Measurements from ENCODE around the gene CA11. TPM values are rescaled to one million over a fixed set of nuclear protein-coding genes. Genes with fewer than 3 reads are reported as not detected.

CA11 gene
- polyA plus RNA-seq, 1 of the 3 experiments (the other 2 are of a cell fraction), result 13.1 TPM

GRCh38 chr19:48661711-48662090 is 15.7 kb upstream of the CA11 start:
- ChIA-PET POLR2A (interaction anchor here (0.7 kb wide), 1 partner anchor 41 kb away, joined by 3 read pairs; no protein-coding TSS in a partner anchor), CTCF (no interaction called here)
- no peak overlapping the region for H3K4me2 ChIP-seq
- H3K9ac ChIP-seq, result no peak overlapping the region
- H4K20me1 ChIP-seq (ENCODE audit: insufficient read depth), result no peaks in the 10 kb centered on the region
- no peaks in the 10 kb centered on the region for H3K36me3 ChIP-seq (replicated peaks in 1 of 2; ENCODE audit: control insufficient read depth in 1 of 2, insufficient read depth in 2 of 2, low read length in 1 of 2)
- H2AFZ ChIP-seq (ENCODE audit: low read depth), result no peak overlapping the region
- WGBS (ENCODE audit: low lambda C conversion rate), result 96% methylated on average over 31 of the region's 50 CpGs
- H3K9me2 ChIP-seq, result no peaks in the 10 kb centered on the region
- H3K27ac ChIP-seq (ENCODE audit: low read depth in 2 of 2, low read length in 1 of 2), result no peak overlapping the region
- no peaks in the 10 kb centered on the region for H3K27me3 ChIP-seq (ENCODE audit: insufficient read depth)
- H3K9me3 ChIP-seq, result no peaks in the 10 kb centered on the region
- TF ChIP-seq, protein P1, sequence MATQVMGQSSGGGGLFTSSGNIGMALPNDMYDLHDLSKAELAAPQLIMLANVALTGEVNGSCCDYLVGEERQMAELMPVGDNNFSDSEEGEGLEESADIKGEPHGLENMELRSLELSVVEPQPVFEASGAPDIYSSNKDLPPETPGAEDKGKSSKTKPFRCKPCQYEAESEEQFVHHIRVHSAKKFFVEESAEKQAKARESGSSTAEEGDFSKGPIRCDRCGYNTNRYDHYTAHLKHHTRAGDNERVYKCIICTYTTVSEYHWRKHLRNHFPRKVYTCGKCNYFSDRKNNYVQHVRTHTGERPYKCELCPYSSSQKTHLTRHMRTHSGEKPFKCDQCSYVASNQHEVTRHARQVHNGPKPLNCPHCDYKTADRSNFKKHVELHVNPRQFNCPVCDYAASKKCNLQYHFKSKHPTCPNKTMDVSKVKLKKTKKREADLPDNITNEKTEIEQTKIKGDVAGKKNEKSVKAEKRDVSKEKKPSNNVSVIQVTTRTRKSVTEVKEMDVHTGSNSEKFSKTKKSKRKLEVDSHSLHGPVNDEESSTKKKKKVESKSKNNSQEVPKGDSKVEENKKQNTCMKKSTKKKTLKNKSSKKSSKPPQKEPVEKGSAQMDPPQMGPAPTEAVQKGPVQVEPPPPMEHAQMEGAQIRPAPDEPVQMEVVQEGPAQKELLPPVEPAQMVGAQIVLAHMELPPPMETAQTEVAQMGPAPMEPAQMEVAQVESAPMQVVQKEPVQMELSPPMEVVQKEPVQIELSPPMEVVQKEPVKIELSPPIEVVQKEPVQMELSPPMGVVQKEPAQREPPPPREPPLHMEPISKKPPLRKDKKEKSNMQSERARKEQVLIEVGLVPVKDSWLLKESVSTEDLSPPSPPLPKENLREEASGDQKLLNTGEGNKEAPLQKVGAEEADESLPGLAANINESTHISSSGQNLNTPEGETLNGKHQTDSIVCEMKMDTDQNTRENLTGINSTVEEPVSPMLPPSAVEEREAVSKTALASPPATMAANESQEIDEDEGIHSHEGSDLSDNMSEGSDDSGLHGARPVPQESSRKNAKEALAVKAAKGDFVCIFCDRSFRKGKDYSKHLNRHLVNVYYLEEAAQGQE (IDR thresholded peaks at IDR 0.05; ENCODE audit: low read depth, low read length), result no peak
- TF ChIP-seq JUND (IDR thresholded peaks at IDR 0.05), result no peak
- DNase-seq, result no peak
- no peak overlapping the region for H3K4me3 ChIP-seq (ENCODE audit: low read depth in 2 of 2, low read length in 1 of 2)
- peaks cover 4% of the 10 kb centered on the region for H3F3A ChIP-seq (replicated peaks; ENCODE audit: insufficient read depth)
- H3K79me2 ChIP-seq (ENCODE audit: insufficient read depth), result no peaks in the 10 kb centered on the region
- peaks cover 0 to 2% of the 10 kb centered on the region in 2 experiments; a peak in 1 of 4 replicates for H3K4me1 ChIP-seq (ENCODE audit: control insufficient read depth in 1 of 2, insufficient read depth in 2 of 2, low read depth in 1 of 2, low read length in 1 of 2)

DNA sequence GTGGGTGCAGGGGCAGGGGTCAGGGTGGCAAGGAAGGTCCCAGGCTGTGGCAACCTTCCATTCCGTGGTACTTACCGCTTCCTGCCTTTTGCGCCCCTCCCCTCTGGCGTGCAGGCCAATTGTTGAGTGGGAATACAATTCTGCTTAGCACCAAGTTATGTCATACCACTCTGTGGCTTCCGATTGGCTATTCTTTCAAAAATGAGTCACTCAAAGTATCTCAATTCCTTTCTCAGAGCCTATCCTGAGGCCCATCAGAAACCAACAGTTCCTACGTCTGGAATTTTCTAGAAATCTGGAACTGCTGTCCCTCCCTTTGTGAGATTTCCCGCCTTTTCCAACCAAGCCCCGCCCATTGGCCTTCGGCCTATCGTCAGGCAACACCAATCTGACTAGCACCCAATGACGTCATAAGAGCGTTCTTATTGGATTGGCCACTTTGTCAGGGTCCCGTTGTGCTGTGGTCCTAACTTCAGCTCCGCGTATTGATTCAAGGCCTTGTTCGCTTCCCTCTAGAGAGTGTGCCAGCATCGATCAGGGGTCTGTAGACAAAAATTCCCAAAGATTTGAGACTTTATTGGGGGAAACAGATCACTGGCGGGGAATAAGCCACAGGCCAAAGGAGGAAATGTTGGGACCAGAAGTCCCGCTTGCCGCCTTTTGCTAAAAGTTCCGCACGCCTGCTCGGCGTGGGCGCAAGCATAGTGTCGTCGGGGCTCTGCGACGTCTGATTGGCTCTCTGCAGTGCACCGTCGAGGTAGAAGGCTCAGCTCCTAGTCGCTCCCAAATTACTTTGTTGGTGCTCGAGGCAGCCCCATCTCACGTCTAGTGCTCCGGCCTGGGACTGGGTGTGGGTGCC is 15.1 kb upstream of the CA11 start:
- no peak overlapping the region for H3K4me2 ChIP-seq
- H4K20me1 ChIP-seq (ENCODE audit: insufficient read depth), result no peaks in the 10 kb centered on the region
- TF ChIP-seq RXRA (IDR thresholded peaks at IDR 0.05; ENCODE audit: borderline replicate concordance, low read depth), result no peak
- TF ChIP-seq RFX5 (IDR thresholded peaks at IDR 0.05; ENCODE audit: low read length), result peak; percentile 99
- TF ChIP-seq, protein P2, sequence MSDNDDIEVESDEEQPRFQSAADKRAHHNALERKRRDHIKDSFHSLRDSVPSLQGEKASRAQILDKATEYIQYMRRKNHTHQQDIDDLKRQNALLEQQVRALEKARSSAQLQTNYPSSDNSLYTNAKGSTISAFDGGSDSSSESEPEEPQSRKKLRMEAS (IDR thresholded peaks at IDR 0.05; ENCODE audit: low read depth), result peak; percentile 59; the same call in 1 of the 2 replicates
- peaks cover 4% of the 10 kb centered on the region for H3F3A ChIP-seq (replicated peaks; ENCODE audit: insufficient read depth)
- H3K9me3 ChIP-seq, result no peaks in the 10 kb centered on the region
- no peak overlapping the region; the same call in 1 of the 2 replicates for H2AFZ ChIP-seq (ENCODE audit: low read depth)
- peaks cover 0 to 2% of the 10 kb centered on the region in 2 experiments; a peak in 1 of 4 replicates for H3K4me1 ChIP-seq (ENCODE audit: control insufficient read depth in 1 of 2, insufficient read depth in 2 of 2, low read depth in 1 of 2, low read length in 1 of 2)
- ChIA-PET CTCF (no interaction called here), POLR2A (interaction anchor here (0.7 kb wide), 1 partner anchor 42 kb away, joined by 3 read pairs; no protein-coding TSS in a partner anchor)
- no peaks in the 10 kb centered on the region for H3K9me2 ChIP-seq
- H3K9ac ChIP-seq, result no peak overlapping the region
- H3K4me3 ChIP-seq (ENCODE audit: low read depth in 2 of 2, low read length in 1 of 2), result no peak overlapping the region
- WGBS (ENCODE audit: low lambda C conversion rate), result 78% methylated on average over 35 of the region's 35 CpGs
- H3K79me2 ChIP-seq (ENCODE audit: insufficient read depth), result no peaks in the 10 kb centered on the region
- no peaks in the 10 kb centered on the region for H3K27me3 ChIP-seq (ENCODE audit: insufficient read depth)
- DNase-seq, result peak; percentile 88
- no peaks in the 10 kb centered on the region for H3K36me3 ChIP-seq (replicated peaks in 1 of 2; ENCODE audit: control insufficient read depth in 1 of 2, insufficient read depth in 2 of 2, low read length in 1 of 2)
- H3K27ac ChIP-seq (ENCODE audit: low read depth in 2 of 2, low read length in 1 of 2), result no peak overlapping the region; a peak in 1 of 4 replicates

DNA sequence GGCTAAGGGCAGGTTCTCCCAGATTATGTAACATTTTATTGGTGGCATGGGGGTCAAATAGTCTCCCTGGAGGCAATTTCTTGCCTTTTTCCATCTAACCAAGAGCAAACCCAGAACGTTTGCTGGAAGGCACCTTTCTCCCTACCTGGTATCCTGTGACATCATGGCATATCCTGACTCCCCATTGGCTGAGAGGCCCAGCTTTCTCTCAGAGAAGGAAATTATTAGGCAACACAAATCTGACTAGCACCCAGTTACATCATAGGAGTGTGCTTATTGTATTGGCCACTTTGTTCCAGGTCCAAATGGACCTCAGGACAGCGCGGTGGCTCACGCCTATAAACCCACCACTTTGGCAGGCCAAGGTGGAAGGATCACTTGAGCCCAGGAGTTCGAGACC is 13.8 kb upstream of the CA11 start:
- Histone ChIP-seq H3K4me3 (ENCODE audit: low read depth in 2 of 2, low read length in 1 of 2) (no peak overlapping the region), H3F3A (replicated peaks; ENCODE audit: insufficient read depth) (peaks cover 4% of the 10 kb centered on the region), H3K36me3 (replicated peaks in 1 of 2; ENCODE audit: control insufficient read depth in 1 of 2, insufficient read depth in 2 of 2, low read length in 1 of 2) (no peaks in the 10 kb centered on the region), H3K9me3 (no peaks in the 10 kb centered on the region), H3K4me1 (ENCODE audit: control insufficient read depth in 1 of 2, insufficient read depth in 2 of 2, low read depth in 1 of 2, low read length in 1 of 2) (peaks cover 0 to 3% of the 10 kb centered on the region in 2 experiments; a peak in 1 of 4 replicates), H3K9ac (no peak overlapping the region), H3K27me3 (ENCODE audit: insufficient read depth) (no peaks in the 10 kb centered on the region), H3K27ac (ENCODE audit: low read depth in 2 of 2, low read length in 1 of 2) (no peak overlapping the region), H3K4me2 (no peak overlapping the region), H2AFZ (ENCODE audit: low read depth) (no peak overlapping the region), H3K9me2 (no peaks in the 10 kb centered on the region), H4K20me1 (ENCODE audit: insufficient read depth) (no peaks in the 10 kb centered on the region), H3K79me2 (ENCODE audit: insufficient read depth) (no peaks in the 10 kb centered on the region)
- POLR2A ChIA-PET, result no interaction called here
- CTCF ChIA-PET, result no interaction called here
- 77% methylated on average over 5 of the region's 5 CpGs for WGBS (ENCODE audit: low lambda C conversion rate)
- no peak for TF ChIP-seq ZBTB33 (IDR thresholded peaks at IDR 0.05; ENCODE audit: borderline replicate concordance, low read depth)
- no peak for TF ChIP-seq ELF1 (IDR thresholded peaks at IDR 0.05)
- peak; percentile 97 for TF ChIP-seq RFX5 (IDR thresholded peaks at IDR 0.05; ENCODE audit: low read length)
- DNase-seq, result no peak

Measured in SK-N-SH (cell line).